Endothelial cell of umbilical vein (primary cell): Measurements from ENCODE around the gene SLC12A7. TPM values are rescaled to one million over a fixed set of nuclear protein-coding genes. Genes with fewer than 3 reads are reported as not detected.

Source experiments
- BruUV-seq: library from RNA; stranded (reverse); fragments of 400-500 nt; replicated peaks from 2 replicates; lab custom pipeline; 2021; lab: Mats Ljungman, UMichigan
- CTCF ChIA-PET: fragments of 300-600, 350-600 bp; sonication (Branson Sonifier 250); formaldehyde crosslinking; loops from one replicate; lab custom pipeline; 2021; ENCODE audit warnings: antibody characterized with exemption, inconsistent platforms; lab: Charles Lee
- POLR2A ChIA-PET: fragments of 300-600, 350-600 bp; sonication (Branson Sonifier 250); formaldehyde crosslinking; loops from one replicate; lab custom pipeline; 2021; ENCODE audit warnings: antibody characterized with exemption, inconsistent platforms; lab: Charles Lee
- DNase-seq: peaks from one replicate; pipeline ENCODE4 v3.0.0-alpha.2; 2011; ENCODE audit warnings: low read depth, low spot score
- FAIRE-seq: peaks from 2 replicates; lab custom pipeline; 2011; peaks lifted over from hg19 to GRCh38; lab: Jason Lieb, UNC
- H2AFZ ChIP-seq: 2 replicates; pipeline ENCODE4 v1.6.0; 2012; ENCODE audit warnings: low read depth, low read length, control low read depth, inconsistent platforms
- H3K27ac ChIP-seq: 2 replicates; pipeline ENCODE4 v1.5.1; 2011; ENCODE audit warnings: low read depth, mild to moderate bottlenecking, control low read depth, low read length, moderate library complexity; ENCODE audit not compliant: insufficient read depth
- H3K27me3 ChIP-seq, 2 experiments: 2 replicates each; pipeline versions ENCODE4 v1.6.0 to v1.6.1; 2011; ENCODE audit warnings: low read length in 2 of 2, mixed read lengths in 1 of 2; ENCODE audit not compliant: control insufficient read depth in 2 of 2, insufficient read depth in 2 of 2
- H3K36me3 ChIP-seq, 2 experiments: 2 replicates in 1 of 2; 3 replicates in 1 of 2; pipeline ENCODE4 v1.5.1; 2011; ENCODE audit warnings: low read length in 2 of 2, mild to moderate bottlenecking in 1 of 2, moderate library complexity in 1 of 2; ENCODE audit not compliant: control insufficient read depth in 2 of 2, insufficient read depth in 2 of 2; ENCODE audit errors: extremely low read depth in 1 of 2
- H3K4me1 ChIP-seq: 3 replicates; pipeline ENCODE4 v1.5.1; 2011; ENCODE audit warnings: mild to moderate bottlenecking, low read length; ENCODE audit not compliant: control insufficient read depth, insufficient read depth; ENCODE audit errors: extremely low read depth
- H3K4me2 ChIP-seq: 2 replicates; pipeline ENCODE4 v1.6.1; 2011; ENCODE audit warnings: low read length, control low read depth, mixed read lengths; ENCODE audit not compliant: insufficient read depth
- H3K4me3 ChIP-seq, 3 experiments: fragments of 200-600 bp in 1 of 3; sonication (generic), shearing (Covaris generic) in 1 of 3; replicated peaks in 1 of 3; 2 replicates each; pipeline ENCODE4 v1.5.1; 2011 to 2016; ENCODE audit warnings: control low read depth in 3 of 3, low read length in 3 of 3, mild to moderate bottlenecking in 2 of 3, inconsistent platforms in 1 of 3, low read depth in 1 of 3, moderate library complexity in 1 of 3; ENCODE audit not compliant: insufficient read depth in 1 of 3
- H3K79me2 ChIP-seq: 2 replicates; pipeline ENCODE4 v1.6.0; 2012; ENCODE audit warnings: low read length, inconsistent platforms; ENCODE audit not compliant: control insufficient read depth, insufficient read depth
- H3K9ac ChIP-seq: replicated peaks from 2 replicates; pipeline ENCODE3; 2011; ENCODE audit warnings: low read length, control low read depth; ENCODE audit not compliant: insufficient read depth; ENCODE audit errors: extremely low read depth
- H3K9me1 ChIP-seq: replicated peaks from 3 replicates; pipeline ENCODE4 v1.6.0; 2011; ENCODE audit warnings: mild to moderate bottlenecking, low read length; ENCODE audit not compliant: control insufficient read depth, insufficient read depth; ENCODE audit errors: extremely low read depth
- H3K9me3 ChIP-seq: replicated peaks from 2 replicates; pipeline ENCODE4 v1.5.1; 2012; ENCODE audit warnings: low read length, inconsistent platforms; ENCODE audit not compliant: control insufficient read depth, insufficient read depth
- H4K20me1 ChIP-seq: replicated peaks from 2 replicates; pipeline ENCODE3; 2011; ENCODE audit warnings: mild to moderate bottlenecking, low read length; ENCODE audit not compliant: control insufficient read depth, insufficient read depth; ENCODE audit errors: extremely low read depth
- CTCF ChIP-seq, 2 donors: IDR thresholded peaks; 1 replicate in 1 of 2; 2 replicates in 1 of 2; pipeline ENCODE4 v1.5.1; 2011; ENCODE audit warnings: low read length in 2 of 2, mild to moderate bottlenecking in 2 of 2, moderate library complexity in 2 of 2, control low read depth in 1 of 2, inconsistent platforms in 1 of 2, low read depth in 1 of 2; ENCODE audit not compliant: insufficient read depth in 1 of 2; ENCODE audit errors: extremely low read depth in 1 of 2
- FOS ChIP-seq: IDR thresholded peaks from 2 replicates; pipeline ENCODE4 v1.6.1; 2011; ENCODE audit warnings: mild to moderate bottlenecking, low read length, moderate library complexity, borderline replicate concordance; ENCODE audit not compliant: insufficient read depth
- JUN ChIP-seq: IDR thresholded peaks from 2 replicates; pipeline ENCODE4 v1.6.1; 2011; ENCODE audit warnings: borderline replicate concordance, low read depth; ENCODE audit not compliant: insufficient read length, insufficient read depth
- MAX ChIP-seq: IDR thresholded peaks from 2 replicates; pipeline ENCODE4 v1.6.1; 2011; ENCODE audit not compliant: insufficient read depth, insufficient read length
- MYC ChIP-seq: IDR thresholded peaks from one replicate; pipeline ENCODE4 v1.6.1; 2011; ENCODE audit warnings: mild to moderate bottlenecking, low read depth, low read length
- POLR2A ChIP-seq: IDR thresholded peaks from 2 replicates; pipeline ENCODE4 v1.6.1; 2012; ENCODE audit warnings: low read depth, mild to moderate bottlenecking, control low read depth, low read length
- POLR2AphosphoS5 ChIP-seq: IDR thresholded peaks from 2 replicates; pipeline ENCODE4 v1.6.1; 2012; ENCODE audit warnings: low read depth, mild to moderate bottlenecking, control low read depth, low read length, moderate library complexity; ENCODE audit not compliant: insufficient read depth
- dilution Hi-C: fragments of 300-500 bp; cut with MboI; formaldehyde crosslinking; loops from one replicate; pipeline ENCODE4 v1.15.0; 2019; ENCODE audit warnings: low sequenced_read_pairs; ENCODE audit not compliant: extremely low pct_ligation_motif_present
- intact Hi-C: fragments of 100-400 bp; cut with micrococcal nuclease; formaldehyde crosslinking; loops from one replicate; pipeline ENCODE4 v1.10.0; 2022
- polyA plus RNA-seq, 4 experiments: library from polyadenylated mRNA; depleted of rRNA in 3 of 4; stranded (reverse) in 3 of 4; unstranded in 1 of 4; fragments of >200 nt; gene quantifications; 2 replicates each; pipeline versions ENCODE4 v1.2.1 to v1.2.3, GENCODE V29; 2011 to 2012; ENCODE audit warnings: missing spikeins in 1 of 4
- total RNA-seq: library from RNA; stranded (reverse); gene quantifications from 2 replicates; pipeline ENCODE4 v1.2.3, GENCODE V29; 2021

SLC12A7 gene
- total and polyA plus RNA-seq, 2 donors (not counting 3 experiments of a cell fraction or from before 2014, with no cell fraction given): 16.4 to 38.8 TPM

- intact Hi-C loops (no loop called here), dilution Hi-C loops (no loop called here)
- Histone ChIP-seq H3K9me3 (no peaks in the 10 kb centered on the region), H3K79me2 (no peaks in the 10 kb centered on the region), H3K4me1 (no peaks in the 10 kb centered on the region), H4K20me1 (no peaks in the 10 kb centered on the region), H3K4me3 (no peak overlapping the region), H3K9me1 (no peaks in the 10 kb centered on the region), H3K4me2 (no peak overlapping the region), H3K9ac (no peak overlapping the region), H3K27ac (no peak overlapping the region), H3K36me3 (peaks cover 0 to 21% of the 10 kb centered on the region in 2 experiments), H3K27me3 (no peaks in the 10 kb centered on the region), H2AFZ (no peak overlapping the region)
- FAIRE-seq (no peak), DNase-seq (no peak)
- POLR2A ChIA-PET: no interaction called here
- TF ChIP-seq FOS: no peak
- TF ChIP-seq POLR2A: no peak
- no peak for TF ChIP-seq JUN
- TF ChIP-seq MAX: no peak
- TF ChIP-seq POLR2AphosphoS5: no peak
- no peak for TF ChIP-seq CTCF (IDR thresholded peaks at IDR 0.05; ENCODE audit: extremely low read depth in 1 of 2, insufficient read depth in 1 of 2, low read depth in 1 of 2, low read length in 2 of 2)
- no peak for TF ChIP-seq MYC
- CTCF ChIA-PET: no interaction called here
- no TSS peak for BruUV-seq
These were observed 31.9 kb downstream of the SLC12A7 start for GRCh38 chr5:1079961-1080360.
